ENCODE measurements around the gene TBC1D22A. TPM values are rescaled to one million over a fixed set of nuclear protein-coding genes. Genes with fewer than 3 reads are reported as not detected.

TBC1D22A gene
- total and polyA plus RNA-seq, 4 donors, result 4.1 to 12.4 (median 8.4) TPM

DNA sequence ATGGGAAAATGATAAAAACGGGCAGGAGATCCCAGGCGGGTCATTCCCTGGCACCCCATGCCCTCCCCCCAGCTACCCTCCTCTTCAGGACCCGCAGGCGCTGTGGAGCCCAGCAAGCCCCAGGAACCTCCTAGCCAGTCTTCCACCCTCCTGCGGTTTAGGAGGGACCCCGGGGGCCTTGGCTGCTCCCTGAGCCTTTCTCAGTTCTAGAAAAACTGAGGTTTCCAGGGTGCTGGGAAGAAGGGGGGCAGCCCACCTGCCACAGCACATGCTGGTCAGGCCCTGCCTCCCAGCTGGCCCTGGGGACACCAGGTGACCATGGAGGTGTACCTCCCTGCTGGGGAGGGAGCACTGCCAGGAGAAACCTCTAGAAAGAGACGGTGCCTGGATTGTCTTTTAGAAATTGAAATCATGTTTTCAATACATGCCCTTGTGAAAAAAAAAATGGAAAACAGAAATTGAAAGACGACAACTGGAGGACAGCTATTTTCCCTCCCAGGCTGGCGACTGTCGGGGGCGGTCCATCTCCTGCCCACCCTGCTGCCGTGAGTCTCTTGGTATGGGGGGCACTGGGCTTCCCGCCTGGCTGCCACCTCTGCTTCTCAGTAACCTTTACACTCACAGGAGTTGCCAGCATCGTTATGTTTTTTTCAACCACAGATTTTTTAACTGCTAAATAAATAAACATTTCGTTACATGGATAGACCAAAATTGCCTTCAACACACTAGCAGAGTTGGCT is 398.5 kb downstream of the TBC1D22A start:
- DNase-seq (ENCODE audit: low spot score), result no peak
- TF ChIP-seq HNF4G (IDR thresholded peaks at IDR 0.05) (no peak), REST (IDR thresholded peaks at IDR 0.05) (no peak)
- Histone ChIP-seq H3K27ac (ENCODE audit: low read depth in 1 of 2, low read length in 2 of 2) (no peak overlapping the region), H3K36me3 (ENCODE audit: control insufficient read depth in 4 of 4, insufficient read depth in 3 of 4, low read depth in 1 of 4, low read length in 3 of 4) (no peaks in the 10 kb centered on the region), H3K4me3 (ENCODE audit: low read depth in 1 of 3, low read length in 3 of 3) (no peak overlapping the region), H3K9me3 (ENCODE audit: control insufficient read depth in 4 of 4, low read length in 3 of 4) (no peaks in the 10 kb centered on the region), H3K9ac (ENCODE audit: low read depth in 1 of 2, low read length in 2 of 2) (no peak overlapping the region), H3K4me1 (ENCODE audit: control insufficient read depth in 4 of 4, insufficient read depth in 4 of 4, low read length in 3 of 4) (no peaks in the 10 kb centered on the region), H3K27me3 (ENCODE audit: control insufficient read depth in 4 of 4, insufficient read depth in 4 of 4, low read length in 3 of 4) (no peaks in the 10 kb centered on the region)
- WGBS, result 91% methylated on average over 15 of the region's 15 CpGs

GRCh38 chr22:47161631-47162030 is 399.2 kb downstream of the TBC1D22A start:
- Histone ChIP-seq H3K9me3 (ENCODE audit: control insufficient read depth in 4 of 4, low read length in 3 of 4) (no peaks in the 10 kb centered on the region), H3K4me1 (ENCODE audit: control insufficient read depth in 4 of 4, insufficient read depth in 4 of 4, low read length in 3 of 4) (no peaks in the 10 kb centered on the region), H3K27me3 (ENCODE audit: control insufficient read depth in 4 of 4, insufficient read depth in 4 of 4, low read length in 3 of 4) (no peaks in the 10 kb centered on the region), H3K4me3 (ENCODE audit: low read depth in 1 of 3, low read length in 3 of 3) (no peak overlapping the region), H3K27ac (ENCODE audit: low read depth in 1 of 2, low read length in 2 of 2) (no peak overlapping the region), H3K9ac (ENCODE audit: low read depth in 1 of 2, low read length in 2 of 2) (no peak overlapping the region), H3K36me3 (ENCODE audit: control insufficient read depth in 4 of 4, insufficient read depth in 3 of 4, low read depth in 1 of 4, low read length in 3 of 4) (no peaks in the 10 kb centered on the region)
- TF ChIP-seq GABPA (IDR thresholded peaks at IDR 0.05 in 1 of 2, conservative IDR thresholded peaks at IDR 0.05 in 1 of 2), result no peak
- TF ChIP-seq REST (IDR thresholded peaks at IDR 0.05), result no peak
- TF ChIP-seq TAF1 (conservative IDR thresholded peaks at IDR 0.05), result no peak
- no peak for TF ChIP-seq HNF4G (IDR thresholded peaks at IDR 0.05)
- TF ChIP-seq RAD21 (IDR thresholded peaks at IDR 0.05), result no peak
- TF ChIP-seq, protein P1, sequence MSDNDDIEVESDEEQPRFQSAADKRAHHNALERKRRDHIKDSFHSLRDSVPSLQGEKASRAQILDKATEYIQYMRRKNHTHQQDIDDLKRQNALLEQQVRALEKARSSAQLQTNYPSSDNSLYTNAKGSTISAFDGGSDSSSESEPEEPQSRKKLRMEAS (IDR thresholded peaks at IDR 0.05), result no peak
- no peak for TF ChIP-seq SP1 (IDR thresholded peaks at IDR 0.05)
- TF ChIP-seq, protein P2, sequence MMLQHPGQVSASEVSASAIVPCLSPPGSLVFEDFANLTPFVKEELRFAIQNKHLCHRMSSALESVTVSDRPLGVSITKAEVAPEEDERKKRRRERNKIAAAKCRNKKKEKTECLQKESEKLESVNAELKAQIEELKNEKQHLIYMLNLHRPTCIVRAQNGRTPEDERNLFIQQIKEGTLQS (IDR thresholded peaks at IDR 0.05), result no peak
- TF ChIP-seq RXRA (IDR thresholded peaks at IDR 0.05), result no peak
- TF ChIP-seq HNF4A (conservative IDR thresholded peaks at IDR 0.05), result no peak
- no peak for TF ChIP-seq JUND (IDR thresholded peaks at IDR 0.05)
- no peak for TF ChIP-seq NR2F2 (IDR thresholded peaks at IDR 0.05)
- TF ChIP-seq FOXA1 (IDR thresholded peaks at IDR 0.05), result no peak
- no peak for TF ChIP-seq YY1 (IDR thresholded peaks at IDR 0.05)
- TF ChIP-seq FOXA2 (IDR thresholded peaks at IDR 0.05), result no peak
- TF ChIP-seq CTCF (IDR thresholded peaks at IDR 0.05; ENCODE audit: low read depth, low read length, missing input control), result no peak
- TF ChIP-seq ZBTB33 (IDR thresholded peaks at IDR 0.05), result no peak
- no peak for TF ChIP-seq EGR1 (IDR thresholded peaks at IDR 0.05; ENCODE audit: low read depth in 2 of 2)
- no peak for DNase-seq (ENCODE audit: low spot score)
- WGBS, result 95% methylated on average over 17 of the region's 17 CpGs
